Heart left ventricle (tissue), 16 donors: ENCODE measurements around the gene PCARE. TPM values are rescaled to one million over a fixed set of nuclear protein-coding genes. Genes with fewer than 3 reads are reported as not detected.

Experiments
- ATAC-seq, 4 donors: fragments of 200-7000 bp; cut with Tn5 transposase; one replicate each; pipeline ENCODE4 v1.9.1; 2020 to 2022; ENCODE audit warnings: moderate library complexity in 4 of 4, mild to moderate bottlenecking in 3 of 4, moderate number of reproducible peaks in 1 of 4
- DNase-seq, 5 donors: peaks; one replicate each; pipeline ENCODE4 v3.0.0-alpha.2; 2020
- H3K27ac ChIP-seq, 12 donors: fragments of 200-600 bp; sonication (generic) in 4 of 12; one replicate each; pipeline versions ENCODE4 v1.5.0 to v1.8.0; 2016 to 2022; ENCODE audit warnings: mild to moderate bottlenecking in 2 of 12
- H3K27me3 ChIP-seq, 9 donors: fragments of 200-600 bp; sonication (generic) in 2 of 9; one replicate each; pipeline versions ENCODE4 v1.5.1 to v1.8.0; 2016 to 2022; ENCODE audit warnings: mild to moderate bottlenecking in 3 of 9
- H3K36me3 ChIP-seq, 9 donors: fragments of 200-600 bp; sonication (generic) in 2 of 9; one replicate each; pipeline versions ENCODE4 v1.5.0 to v1.8.0; 2018 to 2022; ENCODE audit warnings: mild to moderate bottlenecking in 2 of 9
- H3K4me1 ChIP-seq, 12 donors: fragments of 200-600 bp; sonication (generic) in 4 of 12; one replicate each; pipeline versions ENCODE4 v1.5.0 to v1.8.0; 2016 to 2022; ENCODE audit warnings: mild to moderate bottlenecking in 3 of 12
- H3K4me3 ChIP-seq, 12 donors: fragments of 200-600 bp; sonication (generic) in 4 of 12; one replicate each; pipeline versions ENCODE4 v1.5.0 to v1.8.0; 2017 to 2022; ENCODE audit warnings: mild to moderate bottlenecking in 9 of 12, moderate library complexity in 4 of 12
- H3K9me3 ChIP-seq, 12 donors: fragments of 200-600 bp; sonication (generic) in 4 of 12; one replicate each; pipeline versions ENCODE4 v1.5.0 to v1.8.0; 2016 to 2022; ENCODE audit warnings: mild to moderate bottlenecking in 1 of 12
- POLR2A ChIP-seq, 2 donors: fragments of 450-650 bp; IDR thresholded peaks; one replicate each; pipeline ENCODE4 v1.6.1; 2017; ENCODE audit warnings: antibody characterized with exemption in 2 of 2, mild to moderate bottlenecking in 2 of 2, moderate library complexity in 2 of 2
- WGBS, 4 donors: extraction: QIAGEN DNeasy Blood & Tissue Kit in 2 of 4; methylation state at CpG; one replicate each; pipeline versions ENCODE4 v1.1.5 to v1.1.7; 2013 to 2018; 5-methylcytosine and 5-hydroxymethylcytosine counted together
- intact Hi-C, 10 donors: fragments of 100-400 bp; cut with DNase I; formaldehyde crosslinking; loops; one replicate each; pipeline versions ENCODE4 v1.11.1 to v1.14.2; 2022
- polyA plus RNA-seq, 2 donors: library from polyadenylated mRNA; stranded (reverse); fragments of 200-250 nt; gene quantifications; one replicate each; pipeline ENCODE4 v1.2.3, GENCODE V29; 2013
- total RNA-seq, 9 donors: library from RNA; depleted of rRNA in 2 of 9; stranded (reverse); fragments of >200 nt in 2 of 9; fragmentation: NEBNext Ultra II Directional in 3 of 9; extraction: Animal tissue kit (Norgen Biotek cat#: 25700) in 3 of 9; gene quantifications; one replicate each; pipeline versions ENCODE4 v1.1.0 to v1.2.4, GENCODE V29; 2016 to 2023
- TF ChIP-seq, protein P1 (sequence below), 12 donors: fragments of 200-600 bp; sonication (generic) in 4 of 12; IDR thresholded peaks; one replicate each; pipeline versions ENCODE4 v1.5.0 to v1.8.0; 2018 to 2022; ENCODE audit warnings: antibody characterized with exemption in 12 of 12, mild to moderate bottlenecking in 5 of 12
- donor health status: ischemic (EF 13 %, LVEDD 7.1; RV severe dilation, severe dysfunction).
- donor health status: healthy with polysubstance abuse.
- donor health status: DM: no; HTN: yes; CAD: no.
- donor health status: DM: no; HTN: no; CAD: no.
- donor health status: ischemic (EF 25% LVEDD 6.9; RV normal size, moderate dysfunction).
- donor health status: ischemic (EF 25% LVEDD 5.7; RV mildly dilated, moderate dysfunction).
- donor health status: healthy.
- donor health status: DM: yes; HTN: yes; CAD: no.
- donor health status: ischemic (EF 35%, LVEDD 5.7; RV mildly dilated, moderate dysfunction).
- donor health status: nonischemic (EF 11% LVEDD 7.7; RV severe dilation, severe dysfunction).
- donor health status: DM: yes; HTN: yes; CAD: no.
- donor health status: PGD.
- donor health status: ischemic (EF 29% LVEDD 5.4; RV normal size, mild dysfunction).
- donor health status: nonischemic (EF 23%, LVEDD 6.1; RV moderate dilation, normal function).

Gene PCARE
- total and polyA plus RNA-seq, 11 donors = 0.10 to 2.4 (median 0.87) TPM

DNA sequence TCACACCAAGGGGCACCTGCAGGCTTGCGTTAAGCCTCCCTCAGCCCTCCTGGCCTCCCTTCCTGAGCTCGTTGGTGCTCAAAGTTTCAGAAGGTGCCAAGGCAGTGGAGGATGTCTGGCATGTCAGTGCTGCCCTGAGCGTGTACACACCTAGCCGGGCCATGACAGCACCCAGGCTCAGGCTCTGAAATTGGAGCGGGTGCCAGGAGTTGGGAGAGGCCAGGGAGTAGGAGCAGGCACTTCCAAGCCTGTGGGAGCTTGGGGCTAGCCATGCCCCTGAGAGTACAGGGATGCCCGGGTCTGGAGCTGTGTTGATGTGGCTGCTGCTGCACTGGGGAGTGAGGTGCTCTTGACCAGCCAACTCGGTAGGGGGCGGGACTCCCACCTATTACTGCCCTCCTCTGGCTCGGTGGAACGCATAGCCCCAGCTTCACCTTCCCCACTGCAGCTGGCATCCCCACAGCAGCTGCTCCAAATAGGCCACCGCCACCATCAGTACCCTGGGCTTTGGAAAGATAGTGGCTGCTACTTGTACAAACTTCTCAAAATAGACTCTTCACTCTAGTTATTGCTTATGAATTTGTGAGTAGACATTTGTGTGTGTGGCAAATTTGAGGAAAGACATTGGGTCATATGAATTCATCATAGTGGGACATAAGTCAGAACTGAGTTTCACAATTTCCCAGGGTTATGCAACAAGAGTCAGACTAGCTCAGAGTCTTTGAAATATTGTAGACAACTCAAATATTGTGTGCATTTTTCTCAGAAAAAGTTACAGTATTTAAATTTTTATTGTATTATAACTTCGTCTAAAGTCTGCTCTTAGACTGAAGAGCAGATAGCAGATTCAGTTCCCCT, 6.8 kb upstream of the PCARE start:
- H3K27me3 ChIP-seq = no peaks in the 10 kb centered on the region
- ATAC-seq (no peak), DNase-seq (no peak)
- WGBS, 4 donors = 82 to 86% (median 85%) methylated on average over 9 to 12 of the region's 12 CpGs
- H3K4me1 ChIP-seq = peaks cover 0 to 3% (median 0%) of the 10 kb centered on the region in 12 donors
- H3K9me3 ChIP-seq = peaks cover 0 to 34% (median 13%) of the 10 kb centered on the region in 12 donors
- no peak for TF ChIP-seq POLR2A (IDR thresholded peaks at IDR 0.05)
- TF ChIP-seq, protein P1, sequence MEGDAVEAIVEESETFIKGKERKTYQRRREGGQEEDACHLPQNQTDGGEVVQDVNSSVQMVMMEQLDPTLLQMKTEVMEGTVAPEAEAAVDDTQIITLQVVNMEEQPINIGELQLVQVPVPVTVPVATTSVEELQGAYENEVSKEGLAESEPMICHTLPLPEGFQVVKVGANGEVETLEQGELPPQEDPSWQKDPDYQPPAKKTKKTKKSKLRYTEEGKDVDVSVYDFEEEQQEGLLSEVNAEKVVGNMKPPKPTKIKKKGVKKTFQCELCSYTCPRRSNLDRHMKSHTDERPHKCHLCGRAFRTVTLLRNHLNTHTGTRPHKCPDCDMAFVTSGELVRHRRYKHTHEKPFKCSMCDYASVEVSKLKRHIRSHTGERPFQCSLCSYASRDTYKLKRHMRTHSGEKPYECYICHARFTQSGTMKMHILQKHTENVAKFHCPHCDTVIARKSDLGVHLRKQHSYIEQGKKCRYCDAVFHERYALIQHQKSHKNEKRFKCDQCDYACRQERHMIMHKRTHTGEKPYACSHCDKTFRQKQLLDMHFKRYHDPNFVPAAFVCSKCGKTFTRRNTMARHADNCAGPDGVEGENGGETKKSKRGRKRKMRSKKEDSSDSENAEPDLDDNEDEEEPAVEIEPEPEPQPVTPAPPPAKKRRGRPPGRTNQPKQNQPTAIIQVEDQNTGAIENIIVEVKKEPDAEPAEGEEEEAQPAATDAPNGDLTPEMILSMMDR (IDR thresholded peaks at IDR 0.05) = no peak
- no peak overlapping the region for H3K27ac ChIP-seq
- intact Hi-C loops = no loop called here
- H3K4me3 ChIP-seq = no peak overlapping the region
- no peaks in the 10 kb centered on the region for H3K36me3 ChIP-seq

GRCh38 chr2:29079887-29080286, 5.6 kb upstream of the PCARE start:
- TF ChIP-seq, protein P1 (IDR thresholded peaks at IDR 0.05) = no peak
- no peak for TF ChIP-seq POLR2A (IDR thresholded peaks at IDR 0.05)
- ATAC-seq = no peak
- WGBS, 4 donors = 91 to 97% (median 95%) methylated on average over 6 to 7 of the region's 7 CpGs
- Histone ChIP-seq H3K9me3 (peaks cover 0 to 34% (median 13%) of the 10 kb centered on the region in 12 donors), H3K4me3 (no peak overlapping the region), H3K4me1 (peaks cover 0 to 5% (median 0%) of the 10 kb centered on the region in 12 donors), H3K27me3 (no peaks in the 10 kb centered on the region), H3K27ac (no peak overlapping the region), H3K36me3 (no peaks in the 10 kb centered on the region)
- intact Hi-C loops = no loop called here
- no peak for DNase-seq

DNA sequence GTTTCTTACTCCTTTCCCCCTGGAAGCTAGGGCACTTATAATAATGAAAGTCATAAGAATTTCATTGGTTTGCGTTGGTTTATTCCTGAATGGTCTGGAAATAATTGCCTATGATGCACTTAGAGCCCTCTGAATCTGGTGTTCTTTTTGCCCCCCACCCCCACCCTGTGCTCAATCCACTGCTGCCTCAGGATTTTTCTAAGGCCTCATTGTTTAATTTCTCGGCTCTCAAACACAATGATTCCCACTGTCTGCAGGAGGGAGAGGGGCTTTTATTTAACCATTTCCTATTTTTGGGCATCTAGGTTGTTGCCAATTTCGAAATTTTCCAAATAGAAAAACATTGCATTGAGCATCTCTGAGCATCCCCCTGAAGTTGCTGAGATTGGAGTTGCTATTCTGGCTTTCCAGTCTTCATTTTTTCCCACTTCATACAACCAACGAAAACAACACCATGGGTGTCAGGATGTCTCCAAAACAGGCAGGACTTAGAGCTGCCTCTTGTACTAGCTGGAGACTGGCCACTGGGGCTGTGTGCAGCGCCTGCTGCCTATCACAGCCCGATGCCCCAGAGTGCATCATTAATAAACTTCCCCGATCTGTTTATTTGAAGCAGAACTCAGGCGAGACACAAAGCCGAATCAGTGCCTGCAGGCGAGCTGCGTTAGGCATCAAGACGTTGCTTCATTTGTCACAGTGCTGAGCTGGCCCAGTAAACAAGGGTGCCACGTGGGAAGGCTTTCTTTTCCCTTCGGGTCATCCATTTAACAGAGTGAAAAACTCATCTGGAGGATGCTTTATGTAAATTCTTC, 1.8 kb upstream of the PCARE start:
- DNase-seq (no peak), ATAC-seq (peak in 1 of 4 donors; percentile 31)
- intact Hi-C loops = no loop called here
- Histone ChIP-seq H3K27me3 (no peaks in the 10 kb centered on the region), H3K27ac (no peak overlapping the region), H3K4me3 (no peak overlapping the region), H3K9me3 (peaks cover 0 to 34% (median 13%) of the 10 kb centered on the region in 12 donors), H3K36me3 (no peaks in the 10 kb centered on the region), H3K4me1 (peaks cover 0 to 21% (median 0%) of the 10 kb centered on the region in 12 donors)
- 59 to 64% (median 61%) methylated on average over 14 of the region's 14 CpGs for WGBS, 4 donors
- no peak for TF ChIP-seq POLR2A (IDR thresholded peaks at IDR 0.05)
- TF ChIP-seq, protein P1 (IDR thresholded peaks at IDR 0.05) = no peak

DNA sequence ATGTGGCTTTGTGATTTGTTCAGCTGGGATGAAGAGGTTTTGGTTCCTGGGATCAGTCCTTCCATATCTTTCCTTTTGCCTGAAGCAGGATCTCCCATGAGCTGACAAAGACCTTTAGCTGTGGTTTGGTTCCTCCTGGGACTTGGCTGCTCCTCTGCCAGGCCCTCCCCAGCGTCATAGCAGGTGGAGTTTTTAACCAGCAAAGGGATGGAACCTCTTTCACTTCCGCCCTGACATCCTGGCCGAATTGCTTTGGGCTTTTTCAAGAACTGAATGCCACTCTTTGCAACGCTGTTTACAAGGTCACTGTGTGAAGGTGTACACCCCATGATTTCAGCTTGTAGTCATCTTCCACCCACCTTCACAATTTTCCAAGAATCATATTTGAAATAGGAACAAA, 390 bp downstream of the PCARE start:
- no peak for DNase-seq
- peak in 1 of 4 donors; percentile 24 for ATAC-seq
- H3K4me1 ChIP-seq = peaks cover 0 to 21% (median 0%) of the 10 kb centered on the region in 12 donors
- intact Hi-C loops = loop anchor here in 2 of 10 donors (5.0 kb wide), 2 partner anchors 38 to 43 kb away; partner anchors contain the start of gene CLIP4 (in 1 of the 2)
- H3K36me3 ChIP-seq = no peaks in the 10 kb centered on the region
- no peak overlapping the region for H3K4me3 ChIP-seq
- no peak for TF ChIP-seq POLR2A (IDR thresholded peaks at IDR 0.05)
- TF ChIP-seq, protein P1 (IDR thresholded peaks at IDR 0.05) = no peak
- peaks cover 0 to 14% (median 0%) of the 10 kb centered on the region in 12 donors for H3K9me3 ChIP-seq
- 41 to 57% (median 54%) methylated on average over 4 of the region's 4 CpGs for WGBS, 4 donors
- H3K27ac ChIP-seq = peak overlapping the region in 9 of 12 donors; percentile 14 to 70 (median 49)
- H3K27me3 ChIP-seq = no peaks in the 10 kb centered on the region
